C4-2B (cell line): ENCODE measurements around the gene SKP1.
"Not testable (repeated sequence)": the region's sequence is repeated elsewhere in the genome, so short reads cannot be mapped to it uniquely, and the experiment has no call there.

Experiments
- H3K27ac ChIP-seq: fragments of 450-650 bp; 2 replicates; pipeline ENCODE4 v1.5.1; 2017
- CTCF ChIP-seq: fragments of 450-650 bp; conservative IDR thresholded peaks from 2 replicates; pipeline ENCODE4 v1.5.1; 2017; ENCODE audit warnings: mild to moderate bottlenecking
- ZFX ChIP-seq: fragments of 450-650 bp; IDR thresholded peaks from 2 replicates; pipeline ENCODE4 v1.6.1; 2017

The SKP1 gene

GRCh38 chr5:134174841-134175839 lies 1.6 kb downstream of the SKP1 start:
- H3K27ac ChIP-seq: no peak overlapping the region
- no peak for TF ChIP-seq ZFX

DNA sequence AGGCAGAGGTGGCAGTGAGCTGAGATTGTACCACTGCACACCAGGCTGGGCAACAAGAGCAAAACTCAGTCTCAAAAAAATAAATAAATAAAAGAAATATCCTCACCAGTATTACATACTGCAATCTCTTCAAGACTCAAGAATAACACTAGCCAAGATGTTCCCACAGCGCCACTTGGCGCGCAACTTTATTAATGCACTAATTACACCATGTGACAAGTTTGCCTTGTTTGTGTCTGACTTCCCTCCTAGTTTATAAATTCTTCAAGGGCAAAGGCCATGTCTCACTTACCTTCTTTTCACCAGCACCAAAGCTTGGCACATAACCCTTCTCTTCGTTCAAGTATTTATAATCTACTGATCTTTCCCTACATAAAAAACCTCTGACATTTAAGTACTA lies 4.8 kb downstream of the SKP1 start:
- TF ChIP-seq CTCF (no peak), ZFX (no peak)

DNA sequence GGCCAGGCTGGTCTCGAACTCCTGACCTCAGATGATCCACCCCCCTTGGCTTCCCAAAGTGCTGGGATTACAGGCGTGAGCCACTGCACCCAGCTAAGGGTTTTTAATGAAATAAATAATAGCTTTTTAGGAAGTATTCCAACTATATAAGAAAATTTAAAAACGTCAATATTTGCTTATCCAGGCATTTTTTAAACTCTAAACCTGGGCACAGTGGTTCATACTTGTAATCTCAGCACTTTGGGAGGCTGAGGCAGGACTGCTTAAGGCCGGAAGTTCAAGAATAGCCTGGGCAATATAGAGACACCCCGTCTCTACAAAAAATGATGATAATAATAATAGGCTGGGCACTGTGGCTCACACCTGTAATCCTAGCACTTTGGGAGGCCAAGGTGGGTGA lies 14.2 kb downstream of the SKP1 start:
- TF ChIP-seq CTCF (no peak), ZFX (no peak)
- no peak overlapping the region for H3K27ac ChIP-seq

More for the DNA sequence above, 4.8 kb downstream of the SKP1 start:
- no peak overlapping the region for H3K27ac ChIP-seq

DNA sequence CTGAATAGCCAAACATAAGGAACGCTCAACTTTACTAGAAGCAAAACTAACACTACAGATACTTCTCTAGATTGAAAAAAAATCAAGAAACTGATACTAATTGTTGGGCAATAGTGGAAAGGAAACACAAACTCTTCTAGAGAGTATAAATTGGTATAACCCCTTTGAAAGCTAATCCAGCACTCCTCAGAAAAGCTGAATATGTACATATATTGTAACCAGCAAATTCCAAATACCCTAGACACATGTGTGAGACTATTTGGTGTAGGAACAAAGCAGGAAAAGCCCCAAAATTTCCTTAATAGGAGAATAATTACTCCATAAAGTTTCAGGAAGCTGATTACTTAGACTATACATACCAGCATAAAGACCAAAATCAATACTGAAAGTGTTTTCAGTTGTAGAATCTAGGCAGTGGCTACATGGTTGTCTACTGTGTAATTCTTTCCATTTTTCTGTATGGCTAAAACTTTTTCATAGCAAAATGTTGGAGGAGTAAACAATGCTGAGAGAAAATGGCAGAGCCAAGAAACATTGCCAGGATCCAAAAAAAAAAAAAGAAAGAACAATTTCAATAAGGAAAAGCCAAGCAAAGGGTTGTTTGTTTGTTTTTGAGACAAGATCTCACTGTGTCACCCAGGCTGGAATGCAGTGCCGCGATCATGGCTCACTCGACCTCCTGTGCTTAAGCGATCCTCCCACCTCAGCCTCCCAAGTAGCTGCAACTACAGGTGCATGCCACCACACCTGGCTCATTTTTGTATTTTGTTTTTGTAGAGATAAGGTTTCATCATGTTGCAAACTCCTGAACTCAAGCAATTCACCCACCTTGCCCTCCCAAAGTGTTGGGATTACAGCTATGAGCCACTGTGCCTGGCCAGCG lies 15.0 kb downstream of the SKP1 start:
- no peak for TF ChIP-seq CTCF
- TF ChIP-seq ZFX: no peak
- no peak overlapping the region for H3K27ac ChIP-seq

DNA sequence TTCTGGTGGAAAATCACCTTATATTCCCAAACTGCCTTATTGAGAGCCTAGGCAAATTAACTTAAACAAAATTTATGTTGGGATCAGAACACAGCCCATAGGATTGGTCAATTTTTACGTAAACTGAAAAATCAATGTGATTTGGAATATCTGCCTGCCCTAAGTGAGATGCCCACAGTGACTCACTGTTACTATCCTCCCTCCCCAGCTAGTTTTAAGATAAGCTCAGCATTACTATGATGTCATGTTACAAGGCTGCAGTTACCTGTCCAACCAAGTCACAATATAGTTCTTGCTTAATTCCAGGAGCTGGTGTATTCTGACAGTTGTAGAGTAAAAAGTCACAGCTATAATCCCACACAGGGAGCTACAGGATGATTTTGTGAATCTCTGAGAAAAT lies 23.1 kb downstream of the SKP1 start:
- H3K27ac ChIP-seq: no peak overlapping the region
- TF ChIP-seq ZFX (no peak), CTCF (no peak)

- H3K27ac ChIP-seq: no peak overlapping the region
- no peak for TF ChIP-seq ZFX
- TF ChIP-seq CTCF: no peak
These were observed 23.5 kb downstream of the SKP1 start for GRCh38 chr5:134153241-134153640.

- not testable (repeated sequence) for H3K27ac ChIP-seq
These were observed 24.4 kb downstream of the SKP1 start for GRCh38 chr5:134152173-134152832.

DNA sequence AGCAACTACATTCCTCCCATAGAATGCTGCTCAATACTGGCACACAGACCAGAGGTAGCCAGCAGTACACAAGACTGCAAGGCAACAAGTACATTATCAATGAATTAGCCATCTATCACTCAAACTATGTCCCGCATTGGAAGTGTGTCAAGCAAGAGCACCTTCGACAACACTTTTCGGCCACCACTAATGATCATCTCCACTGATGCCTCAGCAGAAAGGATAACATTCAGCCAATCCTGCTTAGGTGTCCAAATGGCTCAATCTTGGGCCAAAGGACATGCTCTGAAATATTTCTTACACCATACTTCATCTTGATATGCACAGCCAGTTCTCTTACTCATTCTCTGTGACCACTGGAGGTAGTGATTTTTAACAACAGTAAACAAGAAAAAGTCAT lies 25.0 kb downstream of the SKP1 start:
- no peak for TF ChIP-seq CTCF
- no peak for TF ChIP-seq ZFX

More for the DNA sequence above, 25.0 kb downstream of the SKP1 start:
- H3K27ac ChIP-seq: no peak overlapping the region
